C4-2B (cell line): ENCODE data around the gene STXBP4.

ENCODE experiments used
- ZFX ChIP-seq: fragments of 450-650 bp; IDR thresholded peaks from 2 replicates; pipeline ENCODE4 v1.6.1; 2017
- TF ChIP-seq, protein P1 (sequence below): fragments of 450-650 bp; conservative IDR thresholded peaks from 2 replicates; pipeline ENCODE4 v1.5.1; 2017; ENCODE audit warnings: mild to moderate bottlenecking

GRCh38 chr17:55166506-55166905, 197.9 kb downstream of the STXBP4 start:
- TF ChIP-seq, protein P1, sequence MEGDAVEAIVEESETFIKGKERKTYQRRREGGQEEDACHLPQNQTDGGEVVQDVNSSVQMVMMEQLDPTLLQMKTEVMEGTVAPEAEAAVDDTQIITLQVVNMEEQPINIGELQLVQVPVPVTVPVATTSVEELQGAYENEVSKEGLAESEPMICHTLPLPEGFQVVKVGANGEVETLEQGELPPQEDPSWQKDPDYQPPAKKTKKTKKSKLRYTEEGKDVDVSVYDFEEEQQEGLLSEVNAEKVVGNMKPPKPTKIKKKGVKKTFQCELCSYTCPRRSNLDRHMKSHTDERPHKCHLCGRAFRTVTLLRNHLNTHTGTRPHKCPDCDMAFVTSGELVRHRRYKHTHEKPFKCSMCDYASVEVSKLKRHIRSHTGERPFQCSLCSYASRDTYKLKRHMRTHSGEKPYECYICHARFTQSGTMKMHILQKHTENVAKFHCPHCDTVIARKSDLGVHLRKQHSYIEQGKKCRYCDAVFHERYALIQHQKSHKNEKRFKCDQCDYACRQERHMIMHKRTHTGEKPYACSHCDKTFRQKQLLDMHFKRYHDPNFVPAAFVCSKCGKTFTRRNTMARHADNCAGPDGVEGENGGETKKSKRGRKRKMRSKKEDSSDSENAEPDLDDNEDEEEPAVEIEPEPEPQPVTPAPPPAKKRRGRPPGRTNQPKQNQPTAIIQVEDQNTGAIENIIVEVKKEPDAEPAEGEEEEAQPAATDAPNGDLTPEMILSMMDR, result no peak
- no peak for TF ChIP-seq ZFX
